Heart right ventricle (tissue), 16 donors: Measurements from ENCODE around the gene SPNS2. TPM values are rescaled to one million over a fixed set of nuclear protein-coding genes. Genes with fewer than 3 reads are reported as not detected.

Experiments used
- ATAC-seq, 8 donors: fragments of 200-7000 bp; cut with Tn5 transposase; one replicate each; pipeline ENCODE4 v1.9.1; 2020; ENCODE audit warnings: mild to moderate bottlenecking in 8 of 8, moderate library complexity in 8 of 8, moderate number of reproducible peaks in 1 of 8
- DNase-seq, 2 donors: peaks; one replicate each; pipeline ENCODE4 v3.0.0-alpha.2; 2020
- H3K27ac ChIP-seq, 10 donors: fragments of 200-600 bp; sonication (generic) in 2 of 10; one replicate each; pipeline versions ENCODE4 v1.5.0 to v1.8.0; 2020 to 2022; ENCODE audit warnings: mild to moderate bottlenecking in 3 of 10
- H3K27me3 ChIP-seq, 7 donors: fragments of 200-600 bp; one replicate each; pipeline ENCODE4 v1.8.0; 2021 to 2022; ENCODE audit warnings: mild to moderate bottlenecking in 2 of 7
- H3K36me3 ChIP-seq, 9 donors: fragments of 200-600 bp; sonication (generic) in 1 of 9; one replicate each; pipeline versions ENCODE4 v1.5.0 to v1.8.0; 2020 to 2022; ENCODE audit warnings: mild to moderate bottlenecking in 2 of 9
- H3K4me1 ChIP-seq, 9 donors: fragments of 200-600 bp; sonication (generic) in 1 of 9; one replicate each; pipeline versions ENCODE4 v1.5.0 to v1.8.0; 2020 to 2022; ENCODE audit warnings: mild to moderate bottlenecking in 4 of 9
- H3K4me3 ChIP-seq, 10 donors: fragments of 200-600 bp; sonication (generic) in 2 of 10; one replicate each; pipeline versions ENCODE4 v1.5.0 to v1.8.0; 2020 to 2022; ENCODE audit warnings: mild to moderate bottlenecking in 7 of 10, moderate library complexity in 2 of 10
- H3K9me3 ChIP-seq, 11 donors: fragments of 200-600 bp in 10 of 11; sonication (generic) in 2 of 11; one replicate each; pipeline versions ENCODE4 v1.5.0 to v1.8.0; 2013 to 2022; ENCODE audit warnings: mild to moderate bottlenecking in 2 of 11, control low read depth in 1 of 11, moderate library complexity in 1 of 11
- WGBS, 2 donors: extraction: QIAGEN DNeasy Blood & Tissue Kit; methylation state at CpG; one replicate each; pipeline ENCODE4 v1.1.7; 2013; ENCODE audit warnings: inconsistent platforms in 1 of 2; 5-methylcytosine and 5-hydroxymethylcytosine counted together
- intact Hi-C, 10 donors: fragments of 100-400 bp; cut with DNase I; formaldehyde crosslinking; loops; one replicate each; pipeline versions ENCODE4 v1.11.1 to v1.14.2; 2022
- polyA plus RNA-seq, 2 donors: library from polyadenylated mRNA; stranded (reverse); fragments of 200-250 nt; gene quantifications; one replicate each; pipeline ENCODE4 v1.2.3, GENCODE V29; 2013
- total RNA-seq, 10 donors: library from RNA; stranded (reverse); fragmentation: NEBNext Ultra II Directional in 3 of 10; extraction: Animal tissue kit (Norgen Biotek cat#: 25700) in 3 of 10; gene quantifications; one replicate each; pipeline versions ENCODE4 v1.2.1 to v1.2.4, GENCODE V29; 2021 to 2023
- TF ChIP-seq, protein P1 (sequence below), 9 donors: fragments of 200-600 bp; sonication (generic) in 2 of 9; IDR thresholded peaks; one replicate each; pipeline versions ENCODE4 v1.5.0 to v1.8.0; 2021 to 2022; ENCODE audit warnings: antibody characterized with exemption in 9 of 9, mild to moderate bottlenecking in 5 of 9, moderate library complexity in 1 of 9
- donor health status: Arrhythmogenic right ventricular cardiomyopathy.
- donor health status: ischemic (EF 13 %, LVEDD 7.1; RV severe dilation, severe dysfunction).
- donor health status: healthy with polysubstance abuse.
- donor health status: DM: no; HTN: yes; CAD: no.
- donor health status: DM: no; HTN: no; CAD: no.
- donor health status: ischemic (EF 25% LVEDD 6.9; RV normal size, moderate dysfunction).
- donor health status: ischemic (EF 25% LVEDD 5.7; RV mildly dilated, moderate dysfunction).
- donor health status: healthy.
- donor health status: DM: yes; HTN: yes; CAD: no.
- donor health status: Ischemic cardiomyopathy.
- donor health status: ischemic (EF 35%, LVEDD 5.7; RV mildly dilated, moderate dysfunction).
- donor health status: nonischemic (EF 11% LVEDD 7.7; RV severe dilation, severe dysfunction).
- donor health status: DM: yes; HTN: yes; CAD: no.
- donor health status: PGD.
- donor health status: ischemic (EF 29% LVEDD 5.4; RV normal size, mild dysfunction).
- donor health status: nonischemic (EF 23%, LVEDD 6.1; RV moderate dilation, normal function).

SPNS2 gene
- total and polyA plus RNA-seq, 12 donors = 4.5 to 27.7 (median 9.8) TPM

DNA sequence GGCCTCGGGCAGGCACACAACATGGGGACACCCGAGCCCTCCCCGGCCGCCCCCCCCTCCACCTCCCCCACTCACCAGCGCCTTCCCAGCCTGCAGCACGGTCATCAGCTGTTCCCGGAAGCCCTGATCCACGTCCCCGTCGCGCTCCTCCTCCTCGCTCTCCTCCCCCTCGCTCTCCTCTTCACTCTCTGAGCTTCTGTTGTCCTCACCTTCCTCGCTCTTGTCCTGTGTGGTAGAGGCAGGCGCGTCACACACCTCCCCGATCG, 46.2 kb downstream of the SPNS2 start:
- Histone ChIP-seq H3K4me3 (no peak overlapping the region), H3K36me3 (peaks cover 0 to 98% (median 45%) of the 10 kb centered on the region in 9 donors), H3K9me3 (no peaks in the 10 kb centered on the region), H3K27me3 (no peaks in the 10 kb centered on the region), H3K27ac (no peak overlapping the region), H3K4me1 (peaks cover 0 to 24% (median 10%) of the 10 kb centered on the region in 9 donors)
- WGBS, 2 donors = 83 to 88% methylated on average over 17 to 18 of the region's 18 CpGs
- intact Hi-C loops = loop anchor here in 4 of 10 donors (5.0 to 10.0 kb wide), 3 partner anchors 38 to 123 kb away; no protein-coding TSS in a partner anchor
- DNase-seq (no peak), ATAC-seq (no peak)
- TF ChIP-seq, protein P1, sequence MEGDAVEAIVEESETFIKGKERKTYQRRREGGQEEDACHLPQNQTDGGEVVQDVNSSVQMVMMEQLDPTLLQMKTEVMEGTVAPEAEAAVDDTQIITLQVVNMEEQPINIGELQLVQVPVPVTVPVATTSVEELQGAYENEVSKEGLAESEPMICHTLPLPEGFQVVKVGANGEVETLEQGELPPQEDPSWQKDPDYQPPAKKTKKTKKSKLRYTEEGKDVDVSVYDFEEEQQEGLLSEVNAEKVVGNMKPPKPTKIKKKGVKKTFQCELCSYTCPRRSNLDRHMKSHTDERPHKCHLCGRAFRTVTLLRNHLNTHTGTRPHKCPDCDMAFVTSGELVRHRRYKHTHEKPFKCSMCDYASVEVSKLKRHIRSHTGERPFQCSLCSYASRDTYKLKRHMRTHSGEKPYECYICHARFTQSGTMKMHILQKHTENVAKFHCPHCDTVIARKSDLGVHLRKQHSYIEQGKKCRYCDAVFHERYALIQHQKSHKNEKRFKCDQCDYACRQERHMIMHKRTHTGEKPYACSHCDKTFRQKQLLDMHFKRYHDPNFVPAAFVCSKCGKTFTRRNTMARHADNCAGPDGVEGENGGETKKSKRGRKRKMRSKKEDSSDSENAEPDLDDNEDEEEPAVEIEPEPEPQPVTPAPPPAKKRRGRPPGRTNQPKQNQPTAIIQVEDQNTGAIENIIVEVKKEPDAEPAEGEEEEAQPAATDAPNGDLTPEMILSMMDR (IDR thresholded peaks at IDR 0.05) = no peak

DNA sequence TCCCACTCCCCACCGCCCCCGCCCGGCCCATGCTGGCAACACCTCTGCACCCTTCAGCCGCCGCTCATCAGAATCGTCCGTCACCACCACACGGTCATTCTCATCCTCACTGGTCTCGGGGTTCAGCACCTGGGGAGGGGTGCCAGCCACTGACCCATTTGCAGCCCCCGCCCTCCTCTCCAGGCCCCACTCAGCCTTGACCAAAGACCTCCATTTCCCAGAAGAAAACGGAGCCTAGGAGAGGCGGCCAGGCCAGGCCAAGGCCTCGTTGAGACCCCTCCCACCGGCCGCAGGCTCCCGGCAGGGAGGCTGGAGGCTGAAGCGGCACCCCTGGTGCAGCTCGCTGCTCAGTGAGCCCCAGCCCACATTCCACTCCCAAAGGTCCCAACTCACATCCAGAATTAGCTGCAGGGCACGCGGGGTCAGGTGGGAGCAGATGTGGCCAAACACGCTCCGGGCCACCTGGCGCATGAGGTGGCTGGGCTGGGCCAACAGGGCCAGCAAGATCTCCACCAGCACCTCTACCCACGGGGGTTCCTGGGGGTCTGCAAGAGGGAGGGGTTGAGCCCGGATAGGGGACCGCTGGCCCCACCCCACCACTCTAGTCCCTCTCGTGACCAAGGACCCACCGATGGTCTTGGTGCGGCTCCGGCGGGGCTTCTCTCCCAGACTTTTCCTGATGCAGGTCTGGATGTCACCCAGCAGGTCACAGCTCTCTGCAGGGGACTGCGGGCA, 46.7 kb downstream of the SPNS2 start:
- H3K27ac ChIP-seq = no peak overlapping the region
- no peak for DNase-seq

DNA sequence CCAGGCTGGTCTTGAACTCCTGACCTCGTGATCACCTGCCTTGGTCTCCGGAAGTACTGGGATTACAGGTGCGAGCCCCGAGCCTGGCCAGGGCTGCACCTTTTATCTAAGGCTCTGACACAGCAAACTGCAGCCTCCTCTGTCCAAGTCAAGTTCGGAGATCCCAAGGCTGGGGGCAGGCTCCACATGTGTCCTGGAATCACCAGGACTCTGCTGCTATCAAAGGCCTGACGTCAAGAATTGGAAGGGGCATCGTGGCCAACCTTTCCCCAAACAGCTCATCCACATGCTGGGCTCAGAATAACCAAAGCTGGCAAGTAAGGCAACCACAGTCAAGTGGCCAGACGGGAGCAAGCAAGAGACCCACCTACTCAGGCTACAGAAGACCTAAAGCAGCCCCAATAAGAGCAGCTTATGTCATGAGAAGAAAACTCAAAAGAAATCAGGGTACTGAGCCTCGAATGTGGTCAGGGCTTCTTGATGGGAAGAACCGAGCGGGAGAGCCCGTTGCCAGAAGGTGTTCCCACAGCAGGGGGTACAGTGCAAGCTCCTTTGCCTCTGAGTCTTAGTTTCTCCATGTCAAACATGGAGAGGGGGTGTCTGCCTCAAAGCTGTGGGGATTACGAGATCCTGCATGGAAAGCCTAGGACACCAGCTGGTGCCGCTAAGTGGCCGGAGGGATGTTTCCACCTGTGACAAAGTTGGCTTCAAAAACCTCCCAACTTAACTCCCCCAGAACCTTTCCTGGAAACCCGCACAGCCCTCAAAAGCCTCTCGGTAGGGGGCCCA, 48.6 kb downstream of the SPNS2 start:
- Histone ChIP-seq H3K36me3 (peaks cover 0 to 99% (median 52%) of the 10 kb centered on the region in 9 donors), H3K4me3 (no peak overlapping the region), H3K27ac (no peak overlapping the region), H3K27me3 (no peaks in the 10 kb centered on the region), H3K9me3 (no peaks in the 10 kb centered on the region), H3K4me1 (no peaks in the 10 kb centered on the region)
- 85 to 88% methylated on average over 17 of the region's 17 CpGs for WGBS, 2 donors
- DNase-seq (no peak), ATAC-seq (peak in 2 of 8 donors; percentile 15 to 50)
- intact Hi-C loops = loop anchor here in 1 of 10 donors (10.0 kb wide), 1 partner anchor 123 kb away; no protein-coding TSS in a partner anchor
- TF ChIP-seq, protein P1 (IDR thresholded peaks at IDR 0.05) = no peak

More for the DNA sequence above, 46.7 kb downstream of the SPNS2 start:
- peaks cover 0 to 98% (median 50%) of the 10 kb centered on the region in 9 donors for H3K36me3 ChIP-seq
- ATAC-seq = no peak
- intact Hi-C loops = loop anchor here in 1 of 10 donors (10.0 kb wide), 1 partner anchor 121 kb away; no protein-coding TSS in a partner anchor
- WGBS, 2 donors = 91 to 94% methylated on average over 32 of the region's 32 CpGs
- TF ChIP-seq, protein P1 (IDR thresholded peaks at IDR 0.05) = no peak
- no peak overlapping the region for H3K4me3 ChIP-seq
- peaks cover 0 to 19% (median 6%) of the 10 kb centered on the region in 9 donors for H3K4me1 ChIP-seq
- no peaks in the 10 kb centered on the region for H3K27me3 ChIP-seq
- H3K9me3 ChIP-seq = no peaks in the 10 kb centered on the region

DNA sequence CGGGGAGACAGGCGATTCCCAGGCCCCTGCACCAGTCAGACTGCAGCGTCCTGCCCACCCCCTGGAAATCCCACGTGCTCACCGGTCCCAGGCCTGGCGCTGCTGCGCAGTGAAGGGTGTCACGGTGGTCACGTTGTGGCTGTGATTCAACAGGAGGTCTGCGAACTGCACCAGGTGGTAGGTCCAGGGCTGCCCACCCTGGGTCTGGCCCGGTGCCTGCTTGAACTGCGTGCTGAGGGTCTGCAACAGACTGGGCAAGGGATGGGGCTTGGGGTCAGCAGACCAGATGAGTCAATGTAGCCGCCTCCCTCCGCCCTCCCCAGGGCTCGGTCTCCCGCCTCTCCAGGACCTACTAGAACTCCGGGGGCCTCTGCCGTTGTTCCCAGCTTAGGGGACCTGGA, 49.4 kb downstream of the SPNS2 start:
- ATAC-seq (no peak), DNase-seq (no peak)
- intact Hi-C loops = loop anchor here in 1 of 10 donors (10.0 kb wide), 1 partner anchor 123 kb away; no protein-coding TSS in a partner anchor
- H3K27ac ChIP-seq = no peak overlapping the region
- 94 to 95% methylated on average over 18 of the region's 18 CpGs for WGBS, 2 donors
- no peaks in the 10 kb centered on the region for H3K27me3 ChIP-seq
- no peaks in the 10 kb centered on the region for H3K4me1 ChIP-seq
- H3K4me3 ChIP-seq = no peak overlapping the region
- H3K36me3 ChIP-seq = peaks cover 0 to 99% (median 47%) of the 10 kb centered on the region in 9 donors
- no peaks in the 10 kb centered on the region for H3K9me3 ChIP-seq
- TF ChIP-seq, protein P1 (IDR thresholded peaks at IDR 0.05) = no peak
